Measurements from ENCODE around the gene NT5DC1.

NT5DC1 gene

DNA sequence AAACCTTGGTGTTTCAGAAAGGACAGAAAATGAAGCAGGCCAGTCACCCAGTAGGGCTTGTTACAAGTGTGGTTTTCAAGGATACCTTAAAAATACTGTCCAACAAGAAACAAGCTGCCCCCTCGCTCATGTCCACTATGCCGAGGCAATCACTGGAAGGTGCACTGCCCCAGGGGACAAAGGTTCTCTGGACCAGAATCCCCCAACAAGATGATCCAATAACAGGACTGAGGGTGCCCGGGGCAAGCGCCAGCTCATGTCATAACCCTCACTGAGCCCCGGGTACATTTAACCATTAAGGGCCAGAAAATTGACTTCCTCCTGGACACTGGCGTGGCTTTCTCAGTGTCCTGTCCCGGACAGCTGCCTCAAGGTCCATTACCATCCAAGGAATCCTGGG is 6.6 kb upstream of the NT5DC1 start:
- DNase-seq, result no peak

DNA sequence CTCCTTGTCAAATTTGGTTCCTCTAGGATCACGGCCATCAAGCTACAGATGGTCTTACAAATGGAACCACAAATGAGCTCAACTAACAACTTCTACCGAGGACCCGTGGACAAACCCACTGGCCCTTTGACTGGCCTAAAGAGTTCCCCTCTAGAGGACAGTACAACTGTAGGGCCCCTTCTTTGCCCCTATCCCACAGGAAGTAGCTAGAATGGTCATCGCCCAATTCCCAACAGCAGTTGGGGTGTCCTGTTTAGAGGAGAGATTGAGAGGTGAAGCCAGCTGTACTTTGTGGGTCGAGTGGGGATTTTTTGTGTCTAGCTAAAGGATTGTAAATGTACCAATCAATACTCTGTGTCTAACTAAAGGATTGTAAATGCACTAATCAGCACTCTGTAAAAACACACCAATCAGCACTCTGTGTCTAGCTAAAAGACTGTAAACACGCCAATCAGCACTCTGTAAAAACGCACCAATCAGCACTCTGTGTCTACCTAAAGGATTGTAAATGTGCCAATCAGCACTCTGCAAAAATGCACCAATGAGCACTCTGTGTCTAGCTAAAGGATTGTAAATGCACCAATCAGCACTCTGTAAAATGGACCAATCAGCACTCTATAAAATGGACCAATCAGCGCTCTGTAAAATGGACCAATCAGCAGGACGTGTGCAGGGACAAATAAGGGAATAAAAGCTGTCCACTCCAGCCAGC is 4.4 kb upstream of the NT5DC1 start:
- DNase-seq, result peak; percentile 7

DNA sequence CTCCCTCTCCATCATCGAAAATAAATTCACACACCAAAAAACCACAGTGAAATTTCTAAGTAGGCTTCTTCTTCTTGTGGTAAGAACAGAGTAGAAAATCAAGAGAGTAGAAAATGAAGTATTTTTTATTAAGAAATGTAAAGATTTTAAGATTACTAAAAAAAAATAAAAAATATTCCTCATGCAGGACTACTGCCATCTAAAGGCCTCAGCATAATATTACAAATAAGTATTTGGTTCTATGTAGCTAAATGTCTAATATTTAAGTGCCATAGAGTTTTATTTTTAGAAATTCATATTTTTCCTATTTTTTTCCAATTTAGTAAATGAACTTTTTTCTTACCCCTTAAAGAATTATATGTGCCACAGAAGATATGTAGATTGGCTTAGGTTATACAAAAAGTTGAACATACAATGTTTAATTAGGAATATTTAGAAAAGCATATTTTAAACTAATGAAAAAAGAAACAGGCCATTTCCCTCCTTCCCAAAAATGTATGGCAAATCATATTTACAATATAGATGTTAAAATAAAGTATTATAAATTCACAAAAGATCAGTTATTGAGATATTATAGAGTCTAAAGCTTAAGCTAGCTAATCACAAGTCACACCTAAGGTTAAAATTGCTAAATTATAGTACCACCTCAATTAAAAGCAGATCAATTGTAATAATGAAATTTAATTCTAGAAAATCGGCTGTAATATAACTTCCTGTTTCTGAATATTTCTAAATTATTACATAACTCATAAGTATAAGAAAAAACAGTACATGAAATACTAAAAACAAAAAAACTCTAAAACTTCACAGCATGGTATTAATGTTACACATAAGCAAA is 3.5 kb upstream of the NT5DC1 start:
- no peak for DNase-seq

DNA sequence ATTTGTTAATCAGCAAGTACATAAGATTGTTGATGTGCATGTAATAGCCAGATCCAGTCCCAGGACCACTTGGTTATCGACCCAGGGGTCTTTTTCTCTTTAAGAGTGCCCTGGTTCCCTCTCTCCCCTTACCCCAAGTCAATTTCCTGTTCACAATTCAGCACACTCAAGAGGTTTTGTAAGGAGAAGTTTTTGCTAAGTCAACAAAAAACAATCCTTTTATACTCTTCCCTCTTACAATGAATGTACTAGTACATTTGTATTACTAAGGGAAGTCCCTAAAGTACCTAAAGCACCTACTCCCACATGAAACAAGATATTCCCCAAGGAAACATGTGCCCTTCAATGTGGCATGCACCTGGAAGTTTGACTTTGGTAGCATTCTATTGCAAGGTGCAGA is 1.6 kb upstream of the NT5DC1 start:
- DNase-seq, result no peak

DNA sequence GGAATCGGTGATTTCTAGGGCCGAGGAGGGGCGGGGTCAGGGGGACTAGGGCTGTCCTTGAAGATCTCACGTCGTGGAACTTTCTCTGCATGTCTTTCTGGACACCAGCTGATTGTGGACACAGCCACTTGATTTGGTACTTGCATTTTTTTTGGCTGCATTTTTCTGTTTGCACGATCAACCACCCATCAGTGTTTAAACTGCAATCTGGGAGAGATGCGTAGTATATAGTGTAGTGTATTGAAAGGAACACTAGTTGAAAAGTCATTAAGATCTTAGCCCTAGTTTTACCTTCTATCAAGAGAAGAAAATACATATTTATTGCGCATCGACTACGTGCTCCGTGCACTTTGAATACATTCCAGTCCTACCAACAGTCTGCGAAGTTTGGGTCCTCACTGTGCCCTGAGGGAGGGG is 657 bp downstream of the NT5DC1 start:
- no peak for DNase-seq

DNA sequence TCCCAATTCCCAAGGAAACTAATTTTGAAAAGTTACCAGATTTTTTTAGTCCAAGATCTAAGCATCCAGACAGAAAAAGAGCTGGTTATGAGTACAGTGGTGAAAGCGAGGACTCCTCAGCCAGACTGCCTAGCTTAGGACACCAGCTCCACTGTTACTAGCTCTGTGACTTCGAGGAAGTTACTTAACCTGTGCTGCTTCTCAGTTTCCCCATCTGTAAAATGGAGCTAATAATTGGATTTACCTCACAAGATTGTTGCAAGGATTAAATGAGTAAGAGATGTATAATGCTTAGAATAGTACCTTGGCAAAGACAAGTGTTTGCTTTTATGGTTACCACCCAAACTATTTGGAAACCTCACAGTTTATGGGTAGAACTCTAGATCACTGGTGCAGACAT is 1.1 kb downstream of the NT5DC1 start:
- no peak for DNase-seq

DNA sequence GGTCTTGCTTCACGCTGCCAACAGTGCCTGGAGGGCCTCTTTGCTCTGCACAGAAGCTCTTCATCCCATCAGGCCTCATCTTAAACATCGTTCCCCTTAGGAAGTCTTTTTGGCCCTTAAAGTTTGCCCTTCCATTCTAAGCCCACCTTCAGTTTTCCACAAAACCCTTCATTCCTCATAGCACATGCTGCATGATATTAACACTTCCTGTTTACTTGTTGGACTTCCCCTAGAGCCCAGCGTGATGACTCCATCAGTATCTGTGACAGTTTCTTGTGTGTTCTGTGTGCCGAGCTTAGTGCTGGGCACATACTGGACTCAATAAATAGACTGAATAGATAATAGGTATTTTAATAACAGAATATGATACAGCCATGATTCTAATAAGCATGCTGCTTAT is 2.2 kb downstream of the NT5DC1 start:
- DNase-seq, result no peak

DNA sequence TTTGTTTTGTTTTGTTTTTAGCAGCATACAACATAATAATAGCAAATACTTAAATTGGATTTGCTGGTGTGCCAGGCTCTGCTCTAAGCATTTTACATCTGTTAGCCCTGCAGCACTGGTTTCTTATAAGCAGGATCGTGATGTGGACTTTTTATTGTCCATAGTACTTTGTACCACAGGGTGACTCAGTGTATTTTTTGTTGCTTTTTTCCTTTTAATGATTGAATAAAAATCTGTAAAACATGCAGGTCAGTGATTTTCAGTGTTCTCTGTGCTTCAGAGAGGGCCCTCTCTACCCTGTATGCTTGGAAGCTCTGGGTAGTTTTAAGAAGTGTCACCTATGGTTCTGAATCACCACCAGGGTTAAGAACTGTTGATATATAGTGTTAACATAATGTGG is 4.0 kb downstream of the NT5DC1 start:
- no peak for DNase-seq

DNA sequence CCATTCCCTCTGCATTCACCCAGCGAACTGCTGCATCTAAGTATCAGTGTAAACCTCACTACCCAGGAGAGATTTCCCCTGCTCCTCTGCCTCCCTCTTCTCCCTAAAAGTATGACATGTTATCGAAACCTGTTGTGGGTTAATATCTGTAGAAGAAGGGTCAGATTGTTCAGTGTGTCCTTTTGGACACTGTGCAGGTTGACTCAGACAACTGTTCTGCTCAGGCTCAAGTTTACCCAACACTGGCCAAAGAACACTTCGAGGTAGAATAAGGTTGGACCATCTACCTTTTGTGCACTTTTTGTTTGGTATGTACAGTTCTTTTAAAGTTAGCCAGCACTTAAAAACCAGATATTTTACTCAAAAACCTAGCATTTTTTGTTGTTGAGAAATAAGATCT is 4.6 kb downstream of the NT5DC1 start:
- DNase-seq, result no peak

DNA sequence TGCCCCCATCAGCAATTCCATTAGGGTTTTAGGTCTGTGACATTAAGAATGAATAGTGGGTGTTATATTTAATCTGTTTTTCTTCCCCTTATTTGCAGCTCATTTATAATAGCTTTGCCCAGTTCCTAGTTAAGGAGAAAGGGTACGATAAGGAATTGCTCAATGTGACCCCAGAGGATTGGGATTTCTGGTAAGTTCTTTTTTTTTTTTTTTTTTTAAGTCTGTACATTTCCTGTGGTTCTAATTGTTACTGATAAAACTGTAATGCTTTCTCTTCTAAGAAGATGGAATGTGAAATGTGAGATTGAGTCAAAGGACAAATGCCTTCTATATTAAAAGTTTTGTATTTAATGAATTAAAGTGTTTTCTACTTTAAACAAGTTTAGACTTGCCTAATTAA is 5.5 kb downstream of the NT5DC1 start:
- DNase-seq, result no peak

DNA sequence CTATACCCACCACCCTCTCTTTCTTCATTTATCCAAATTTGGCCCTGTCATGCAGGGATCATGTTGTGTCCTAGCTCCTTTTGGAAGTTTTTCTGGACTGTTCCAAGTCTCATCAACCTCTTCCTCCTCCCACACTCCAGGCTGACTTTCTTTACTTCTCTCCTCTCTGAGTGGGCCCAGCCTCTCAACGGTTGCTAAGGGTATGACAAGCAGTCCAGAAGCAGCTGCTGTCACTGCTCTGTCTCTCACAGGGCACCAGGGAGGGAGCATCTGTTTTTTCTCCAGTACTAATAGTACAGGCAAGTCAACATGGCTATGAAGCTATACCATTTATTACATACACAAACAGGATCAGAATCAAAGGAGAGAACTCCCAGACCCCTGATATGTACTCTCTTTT is 8.2 kb downstream of the NT5DC1 start:
- DNase-seq, result no peak

DNA sequence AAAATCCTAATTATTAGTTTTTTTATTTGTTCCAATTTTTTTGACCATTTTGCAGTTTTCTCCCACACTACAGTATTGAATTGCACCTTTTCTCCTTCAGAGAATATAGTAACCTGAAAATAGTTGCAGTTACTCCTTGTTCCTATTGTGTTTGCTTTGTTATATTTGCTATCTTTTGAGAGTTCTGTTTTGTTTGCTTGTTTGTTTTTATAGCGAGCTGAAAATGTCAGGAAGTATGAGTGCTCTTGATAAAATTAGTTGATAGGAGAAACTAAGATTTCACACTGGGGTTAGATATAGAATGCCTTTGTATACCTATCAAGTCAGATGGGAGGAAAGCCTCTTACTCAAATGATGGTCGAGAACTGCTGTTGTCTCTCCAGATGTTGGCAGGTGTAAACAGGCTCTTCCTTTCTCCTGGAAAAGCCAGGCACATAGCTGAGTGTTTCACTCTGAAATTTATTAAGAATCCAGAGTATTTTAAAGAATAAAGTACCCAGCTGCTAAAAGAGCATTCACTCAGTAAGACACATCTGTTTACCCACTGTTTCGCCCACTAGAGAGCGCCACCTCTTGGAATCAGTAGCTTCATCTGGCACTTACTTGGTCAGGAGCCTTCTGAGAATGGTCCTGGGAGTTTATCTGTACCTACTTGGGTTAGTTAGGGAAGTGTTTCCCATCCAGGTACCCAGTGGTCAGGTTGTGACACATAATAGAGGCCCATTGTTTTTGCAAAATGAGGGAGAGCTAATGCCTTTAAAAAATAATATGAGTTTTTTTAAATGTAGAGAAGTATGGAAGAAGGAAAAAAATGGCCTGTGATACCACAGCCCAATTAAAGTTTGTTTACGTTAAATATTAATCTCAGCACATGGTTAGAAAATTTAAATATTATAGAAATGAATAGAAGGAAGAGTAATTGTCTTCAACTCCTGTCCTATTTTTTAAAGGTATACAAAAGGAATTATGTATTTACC is 11.2 kb downstream of the NT5DC1 start:
- DNase-seq, result peak; percentile 21

DNA sequence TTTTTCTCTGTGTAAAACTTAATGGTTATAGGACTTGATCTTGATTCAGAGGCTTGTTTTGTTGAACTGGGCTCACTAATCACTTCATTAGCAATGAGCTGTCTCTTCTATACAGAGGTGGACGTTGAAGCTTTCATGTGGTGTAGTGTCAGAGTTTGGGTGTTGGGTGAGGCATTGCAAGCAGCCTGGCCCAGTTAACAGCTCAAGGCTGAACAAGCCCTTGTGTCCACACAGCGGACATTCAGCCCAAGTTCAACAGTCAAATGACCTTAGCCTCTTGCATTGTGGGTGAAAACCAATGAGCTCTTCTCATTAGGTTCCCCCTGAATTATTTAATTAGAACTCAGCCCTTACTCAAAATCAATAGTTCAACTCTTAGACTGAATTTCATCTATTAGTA is 12.7 kb downstream of the NT5DC1 start:
- no peak for DNase-seq

DNA sequence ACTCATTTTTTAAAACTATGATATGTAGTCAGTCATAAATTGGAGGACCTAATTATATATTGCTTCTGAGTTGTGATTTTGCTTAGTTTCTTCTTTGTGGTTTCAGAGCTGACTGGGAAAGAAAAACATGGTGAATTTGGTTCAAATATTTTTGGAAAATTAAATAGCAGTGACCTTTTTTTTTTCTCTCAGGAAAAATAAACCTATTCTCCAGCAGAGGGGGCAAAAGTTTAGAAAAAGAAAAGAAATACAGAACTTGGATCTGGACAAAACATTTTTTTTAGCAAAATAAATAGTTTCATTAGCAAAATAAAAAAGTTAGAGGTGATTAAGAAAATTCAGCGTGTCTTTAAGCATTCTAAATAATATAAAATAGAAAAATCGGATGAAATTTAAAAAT is 15.1 kb downstream of the NT5DC1 start:
- DNase-seq, result no peak

DNA sequence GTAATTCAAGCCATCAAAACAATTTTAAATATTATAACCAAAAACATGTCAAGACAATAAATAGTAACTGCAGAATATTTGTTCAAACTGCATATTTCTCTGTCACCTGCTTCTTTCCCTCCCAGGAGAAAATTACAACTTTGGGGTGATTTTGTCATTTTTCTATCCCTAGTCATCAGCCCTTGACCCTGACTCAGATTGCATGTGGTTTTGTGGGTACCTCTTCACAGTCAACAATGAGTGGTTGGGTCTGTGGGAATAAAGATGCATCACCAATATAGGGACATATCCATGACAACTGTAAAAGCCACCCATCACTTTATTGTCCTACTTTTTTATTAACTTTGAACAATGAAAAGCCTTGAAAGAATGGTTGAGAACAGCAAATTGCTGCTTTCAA is 18.0 kb downstream of the NT5DC1 start:
- DNase-seq, result no peak

DNA sequence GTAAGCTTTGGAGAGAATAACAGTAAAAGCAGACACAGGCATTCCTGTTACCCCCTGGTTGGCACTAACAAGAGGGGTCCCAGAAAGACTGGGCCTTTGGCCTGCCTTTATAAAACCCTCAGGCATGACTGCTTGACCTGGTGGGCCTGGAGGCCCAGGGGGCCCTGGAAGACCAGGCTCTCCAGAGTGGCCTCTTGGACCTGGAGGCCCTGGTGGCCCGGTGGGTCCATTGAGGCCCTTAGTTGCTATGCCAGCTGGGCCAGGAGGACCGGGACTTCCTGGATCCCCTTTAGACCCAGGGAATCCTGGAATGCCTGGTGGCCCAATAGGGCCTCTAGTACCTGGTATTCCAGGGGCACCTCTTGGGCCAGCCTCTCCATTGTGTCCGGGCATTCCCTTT is 19.8 kb downstream of the NT5DC1 start:
- no peak for DNase-seq

DNA sequence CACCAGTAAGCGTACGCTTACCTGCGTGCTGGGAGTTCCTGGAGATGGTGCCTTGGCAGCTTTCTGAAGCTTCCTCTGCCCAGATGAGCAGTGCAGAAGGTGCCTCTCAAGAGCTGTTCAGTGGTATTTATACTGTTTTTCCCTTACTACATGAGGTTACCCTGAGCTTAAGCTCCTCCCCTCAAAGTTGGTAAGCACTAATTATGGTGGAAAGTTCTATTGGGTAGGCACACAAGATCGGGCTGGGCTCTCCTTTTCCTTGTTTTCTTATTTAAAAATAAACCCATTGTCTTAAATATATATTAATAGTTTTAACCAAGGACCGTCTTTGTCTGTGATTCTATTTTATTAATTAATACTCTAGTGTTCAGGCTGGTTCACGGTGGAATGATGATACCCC is 25.4 kb downstream of the NT5DC1 start, which contains the start of gene COL10A1:
Gene COL10A1 (minus strand): TSS at position 101 of the 400 bp plus-strand sequence. CDS start 640 bp downstream, outside the sequence.
- DNase-seq, result no peak

DNA sequence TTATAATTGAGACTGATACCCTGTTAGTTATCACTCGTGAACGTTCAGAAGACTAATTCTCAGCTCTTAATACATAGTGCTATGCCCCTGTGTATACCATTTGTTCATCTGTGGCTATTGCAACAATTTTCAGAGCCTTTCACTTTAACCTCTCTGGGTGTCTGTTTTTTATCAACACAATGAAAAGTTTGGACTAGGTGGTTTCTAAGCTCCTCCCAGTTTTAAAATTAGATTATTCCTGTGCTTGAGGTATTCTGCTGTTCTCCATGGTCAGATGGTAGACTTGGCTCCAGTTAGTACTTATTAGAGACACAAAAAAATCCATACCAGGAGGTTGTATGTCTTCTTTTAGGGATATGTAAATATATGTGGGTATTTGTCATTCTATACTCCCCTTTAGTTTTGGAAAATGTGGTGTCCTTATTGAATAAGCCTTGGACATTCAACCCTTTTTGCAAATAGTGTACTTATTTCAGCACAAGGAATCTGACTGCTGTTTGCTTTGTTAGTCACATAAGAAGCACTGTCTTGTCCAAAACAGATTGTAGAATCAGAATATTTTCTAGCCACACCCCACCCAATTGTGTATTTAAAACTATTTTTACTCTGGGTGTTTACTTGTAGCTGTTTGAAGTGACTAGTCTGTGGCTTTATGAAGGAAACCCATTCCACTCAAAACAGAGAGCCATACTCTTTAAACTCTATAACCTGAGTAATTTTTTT is 27.3 kb downstream of the NT5DC1 start:
- DNase-seq, result no peak

DNA sequence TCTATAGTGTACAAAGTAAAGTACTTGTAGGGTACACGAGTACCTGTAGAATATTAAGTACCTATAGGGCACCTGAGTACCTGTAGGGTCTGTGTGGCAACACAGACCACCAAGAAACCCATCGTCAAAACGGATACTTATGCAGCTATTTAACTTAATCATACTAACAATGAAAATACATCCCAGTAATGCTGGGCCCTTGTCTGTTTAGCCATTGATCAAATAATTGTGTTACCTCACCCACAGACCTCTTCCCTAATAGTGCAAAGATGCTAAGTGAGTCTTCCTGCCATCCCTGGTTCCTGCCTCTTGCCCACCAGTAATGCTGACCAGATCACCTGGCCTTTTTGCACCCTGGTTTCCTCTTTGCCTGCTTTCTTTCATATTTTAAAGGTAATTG is 32.8 kb downstream of the NT5DC1 start:
- DNase-seq, result no peak

DNA sequence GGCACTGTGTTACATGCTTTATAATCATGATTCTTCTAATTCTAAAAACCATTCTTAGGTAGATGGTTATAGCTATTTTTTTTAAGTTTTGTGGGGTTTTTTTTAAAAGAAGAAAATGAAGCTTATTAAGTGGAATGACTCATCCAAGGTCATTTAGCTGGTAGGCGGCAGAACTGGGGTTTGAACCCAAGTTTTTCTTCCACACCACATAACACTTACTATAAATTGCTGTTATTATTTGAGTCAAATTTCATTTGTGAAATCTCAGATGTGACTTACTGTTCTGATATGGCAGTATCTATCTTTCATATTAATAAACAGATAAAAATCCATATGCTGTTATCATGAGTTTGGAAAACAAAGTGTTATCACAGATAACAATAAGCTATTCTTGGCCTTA is 35.7 kb downstream of the NT5DC1 start:
- DNase-seq, result no peak

DNA sequence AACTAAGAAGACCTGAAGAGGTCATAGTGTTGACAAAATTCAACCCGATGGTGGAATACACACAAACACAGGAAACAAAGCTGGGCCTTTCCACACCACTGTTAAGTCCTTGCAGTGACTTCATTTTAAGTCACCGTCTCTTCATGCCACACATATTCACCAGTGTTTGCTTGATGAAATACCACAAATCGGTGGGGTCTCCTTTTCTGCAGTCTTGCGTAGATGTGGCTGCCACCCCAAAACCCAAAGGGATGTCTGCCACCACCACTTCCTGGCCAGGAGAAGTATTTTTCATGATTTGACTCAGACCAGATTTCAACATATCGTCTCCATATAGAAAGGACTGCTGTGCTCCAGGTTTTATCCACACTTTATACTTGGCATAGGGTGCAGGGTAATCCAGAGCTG is 36.3 kb downstream of the NT5DC1 start:
- DNase-seq, result peak; percentile 9

DNA sequence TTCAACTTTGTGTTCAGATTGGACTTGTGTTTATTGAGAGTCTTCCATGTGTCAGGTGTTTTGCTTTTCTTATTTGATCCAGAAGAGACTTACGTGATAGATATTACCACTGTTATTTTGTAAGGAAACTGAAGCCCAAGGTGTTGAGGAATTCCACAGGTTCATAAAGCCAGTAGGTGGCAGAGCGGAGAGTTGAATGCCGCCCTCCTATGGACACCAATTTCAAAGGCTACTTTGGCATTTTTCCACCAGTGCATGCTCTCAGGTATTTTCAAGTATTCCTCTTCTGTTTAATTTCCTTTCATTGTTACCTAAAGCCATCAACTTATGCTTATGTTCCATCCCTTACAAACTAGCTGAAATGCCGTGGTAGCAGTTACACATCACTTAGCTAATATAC is 39.3 kb downstream of the NT5DC1 start:
- DNase-seq, result no peak

DNA sequence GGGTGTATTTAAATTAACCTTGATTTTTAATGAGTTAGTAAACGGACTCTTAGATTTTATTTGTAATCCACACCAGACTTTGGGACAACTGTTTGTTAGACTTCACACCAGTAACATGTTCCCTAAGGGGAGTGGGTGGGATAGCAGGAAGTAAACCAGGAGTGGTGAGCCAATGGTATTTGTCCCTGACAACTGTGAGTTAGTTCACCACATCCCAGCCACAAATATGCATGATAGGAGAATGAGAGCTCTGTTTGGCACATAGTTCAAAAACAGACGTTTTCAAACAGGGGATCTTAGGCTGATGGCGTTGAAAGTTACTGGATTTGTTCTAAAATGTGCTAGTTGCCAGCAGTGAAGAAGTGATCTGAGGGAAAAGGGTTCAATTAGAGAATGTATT is 44.0 kb downstream of the NT5DC1 start:
- DNase-seq, result no peak
